Activated CD4-positive, alpha-beta T cell treated with anti-CD3 and anti-CD28 coated beads, Interleukin-2, amount 50 U/mL, for 4 hours (primary cell): ENCODE data around the gene HDHD5.

Experiments used
- DNase-seq, 2 experiments: peaks; one replicate each; pipeline ENCODE4 v3.0.0-alpha.2; 2020

HDHD5 gene

DNA sequence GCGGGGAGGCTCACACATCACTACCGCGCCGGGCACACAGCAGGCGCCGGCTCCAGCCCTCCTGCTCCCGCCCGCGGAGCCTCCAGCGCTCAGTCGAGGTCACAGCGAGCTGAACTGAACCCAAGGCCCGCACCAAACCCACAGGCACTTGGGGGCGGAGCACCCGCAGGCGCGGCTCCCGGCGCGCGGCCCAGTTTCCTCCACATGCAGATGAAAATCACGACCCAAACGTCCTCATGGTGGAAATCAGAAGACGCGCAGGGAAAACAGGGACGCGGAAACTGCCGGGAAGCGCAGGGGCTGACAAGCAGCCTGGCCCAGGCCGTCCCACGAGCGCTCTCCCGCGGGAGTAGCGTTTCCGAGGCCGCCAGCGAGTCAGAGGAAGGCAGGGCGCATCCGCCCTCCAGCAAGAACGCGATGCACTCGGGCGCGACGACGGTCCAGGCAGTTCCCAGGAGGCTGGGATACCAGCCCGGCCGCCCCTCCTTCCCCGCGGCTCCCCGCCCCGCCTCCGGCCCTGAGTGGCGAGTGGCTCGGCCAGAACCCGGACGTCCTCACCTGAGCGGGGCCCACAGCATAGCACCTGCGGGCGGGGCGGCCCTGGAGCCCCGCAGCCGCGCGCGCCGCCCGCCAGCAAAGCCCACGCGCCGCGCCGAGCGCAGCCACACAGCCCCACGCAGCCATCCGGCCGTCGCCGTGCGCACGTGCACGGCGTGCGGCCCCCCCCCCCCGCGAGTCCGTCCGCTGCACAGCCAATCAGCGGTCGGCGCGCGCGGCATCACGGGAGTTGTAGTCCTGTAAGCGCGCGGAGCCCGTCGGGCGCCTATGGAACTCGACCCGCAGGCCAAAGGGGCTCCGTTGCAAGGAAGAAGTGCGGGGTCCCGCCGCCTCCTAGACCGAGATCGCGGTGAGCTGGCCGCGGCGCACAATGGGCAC is at the start of gene HDHD5:
HDHD5 (minus strand) TSS at position 710 of the 936 bp plus-strand sequence; CDS start at position 684, 26 bp downstream.
- DNase-seq, result peak; percentile 89 to 90

- no peak for DNase-seq
Observed at GRCh38 chr22:17205432-17205831, 46.4 kb upstream of the HDHD5 start.

GRCh38 chr22:17201285-17201945 is 42.3 kb upstream of the HDHD5 start:
- DNase-seq, result no peak

GRCh38 chr22:17199003-17199731 is 40.1 kb upstream of the HDHD5 start:
- DNase-seq, result no peak

GRCh38 chr22:17198170-17199002 is 39.3 kb upstream of the HDHD5 start:
- DNase-seq, result no peak

- no peak for DNase-seq
Observed at GRCh38 chr22:17194213-17194612, 35.1 kb upstream of the HDHD5 start.

GRCh38 chr22:17192186-17192585 is 33.1 kb upstream of the HDHD5 start:
- no peak for DNase-seq

- no peak for DNase-seq
Observed at GRCh38 chr22:17191163-17191784, 32.2 kb upstream of the HDHD5 start.

DNA sequence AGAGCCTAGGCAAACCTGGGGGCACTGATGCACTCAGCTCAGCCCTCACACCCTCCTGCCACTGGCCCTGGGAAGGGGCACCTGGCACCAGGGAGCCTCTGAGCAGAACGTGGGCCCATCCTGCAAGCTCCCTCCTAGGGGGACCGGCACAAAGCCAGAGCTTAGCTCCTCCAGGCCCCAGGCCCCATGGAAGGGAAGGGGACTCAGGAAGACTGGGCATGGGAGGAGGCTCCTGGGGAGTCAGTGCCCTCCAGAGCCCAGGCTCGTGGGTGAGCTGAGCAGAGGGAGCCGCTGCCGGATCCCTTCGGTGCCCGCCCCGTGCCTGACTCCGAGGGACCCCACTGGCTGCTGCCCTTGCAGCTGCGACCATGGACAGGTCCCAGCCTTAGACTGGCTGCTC is 31.6 kb upstream of the HDHD5 start:
- no peak for DNase-seq

- no peak for DNase-seq
Observed at GRCh38 chr22:17176715-17177114, 17.6 kb upstream of the HDHD5 start.

GRCh38 chr22:17172029-17172833 is 13.2 kb upstream of the HDHD5 start:
- DNase-seq, result no peak

DNA sequence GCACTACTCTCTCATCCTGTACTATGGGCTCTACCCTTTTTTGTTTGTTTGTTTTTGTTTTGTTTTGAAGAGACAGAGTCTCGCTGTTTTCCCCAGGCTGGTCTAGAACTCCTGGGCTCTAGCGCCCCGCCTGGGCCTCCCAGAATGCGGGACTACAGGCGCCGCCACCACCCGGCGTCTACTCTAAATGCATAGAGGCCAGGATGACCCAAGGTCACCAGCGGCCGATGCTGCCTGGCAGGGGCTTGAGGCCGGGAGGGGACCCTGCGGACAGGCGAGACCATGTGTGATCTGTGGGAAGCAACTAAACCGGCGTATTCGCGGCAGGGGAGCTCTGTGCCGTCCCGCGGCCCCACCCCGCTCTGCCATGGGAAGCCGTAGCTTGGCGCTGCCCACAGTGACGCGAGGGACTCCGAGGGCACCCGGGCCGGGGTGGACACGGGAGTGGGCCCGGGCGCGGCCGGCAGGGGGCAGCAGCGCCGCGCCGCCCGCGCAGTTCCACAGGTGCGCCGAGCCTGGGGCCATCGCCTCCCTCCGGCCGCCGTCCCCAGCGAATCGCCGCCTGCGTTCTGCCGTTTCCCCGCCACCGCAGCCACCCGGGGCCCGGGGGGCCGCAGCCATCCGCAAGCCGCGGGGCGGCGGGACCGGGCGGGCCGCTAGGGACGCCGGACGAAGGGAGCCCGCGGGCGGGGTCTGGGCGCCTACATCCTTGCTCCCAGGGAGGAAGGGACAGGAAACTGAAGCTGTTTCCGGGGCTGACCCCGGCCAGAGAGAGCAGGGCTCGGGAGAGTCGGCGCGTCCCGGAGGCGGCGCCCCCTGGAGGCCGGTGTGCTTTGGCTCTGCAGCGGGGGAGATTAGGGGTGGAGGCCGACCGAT is 12.3 kb upstream of the HDHD5 start:
- peak; percentile 64 for DNase-seq

DNA sequence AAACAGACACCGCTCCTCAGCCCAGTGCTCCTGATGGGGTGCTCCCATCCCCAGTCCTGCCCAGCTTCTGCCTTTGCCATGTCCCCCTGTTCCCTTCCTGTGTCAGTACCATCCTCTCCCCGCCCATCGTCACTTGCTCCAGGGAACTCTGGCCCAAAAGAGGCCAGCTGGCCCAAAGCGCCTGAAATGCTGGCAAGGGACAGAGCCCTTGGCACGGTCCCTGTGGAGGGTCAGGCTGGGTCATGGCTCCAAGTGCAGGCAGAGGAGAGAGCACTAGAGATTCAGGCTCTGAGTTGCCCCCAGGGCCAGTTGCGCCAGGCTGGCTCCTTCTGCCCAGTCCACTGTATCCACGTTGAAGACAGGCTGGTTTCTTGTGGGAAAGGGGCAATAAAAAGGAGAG is 8.4 kb upstream of the HDHD5 start:
- no peak for DNase-seq

DNA sequence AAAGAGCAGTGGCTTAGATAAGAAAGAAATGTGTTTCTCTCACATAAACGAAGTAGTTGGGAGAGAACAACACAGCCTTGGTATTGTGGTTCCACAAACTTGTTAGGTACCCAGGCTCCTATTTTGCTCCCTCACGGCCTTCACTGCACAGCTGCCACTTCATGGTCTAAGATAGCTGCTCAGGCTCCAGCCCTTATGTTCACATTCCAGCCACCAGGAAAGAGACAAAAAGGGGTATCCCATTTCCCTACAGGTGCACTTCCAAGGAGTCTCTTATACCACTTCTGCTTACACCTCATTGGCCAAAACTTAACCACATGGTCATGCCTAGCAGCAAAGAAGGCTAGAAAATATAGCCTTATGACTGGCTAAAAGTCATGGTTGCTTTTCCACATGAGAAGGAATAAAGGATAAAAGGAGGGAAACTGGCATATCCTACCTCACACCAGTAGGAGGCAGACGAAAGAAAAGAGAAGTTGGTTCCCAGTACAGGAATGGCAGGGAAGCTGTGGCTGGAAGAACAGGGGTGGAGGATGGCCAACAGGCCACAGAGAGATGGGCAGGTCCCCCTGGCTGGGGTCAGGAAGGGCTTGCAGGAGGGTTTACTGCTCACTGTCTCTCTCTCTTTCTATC is 5.4 kb upstream of the HDHD5 start:
- DNase-seq, result no peak

DNA sequence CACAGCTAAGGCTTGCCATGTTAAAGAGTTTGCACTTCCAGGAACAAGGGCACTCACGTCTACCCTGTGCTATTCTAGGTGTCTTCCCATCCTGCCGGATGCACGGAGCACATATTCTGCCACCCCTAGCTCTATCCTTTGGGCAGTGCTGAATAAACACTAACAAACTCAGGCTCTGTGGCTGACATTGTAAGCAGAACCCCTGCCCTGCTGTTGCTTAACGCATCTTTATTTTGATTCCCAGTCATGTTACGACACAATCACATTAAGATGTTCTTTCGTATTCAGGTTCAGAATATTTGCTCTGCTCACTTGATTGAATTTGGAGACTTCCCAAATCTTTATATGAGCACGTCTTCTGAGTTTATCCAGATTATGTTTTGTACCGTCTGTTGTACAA is 3.7 kb upstream of the HDHD5 start:
- DNase-seq, result no peak

- no peak for DNase-seq
Observed at GRCh38 chr22:17161991-17162390, 2.9 kb upstream of the HDHD5 start.

DNA sequence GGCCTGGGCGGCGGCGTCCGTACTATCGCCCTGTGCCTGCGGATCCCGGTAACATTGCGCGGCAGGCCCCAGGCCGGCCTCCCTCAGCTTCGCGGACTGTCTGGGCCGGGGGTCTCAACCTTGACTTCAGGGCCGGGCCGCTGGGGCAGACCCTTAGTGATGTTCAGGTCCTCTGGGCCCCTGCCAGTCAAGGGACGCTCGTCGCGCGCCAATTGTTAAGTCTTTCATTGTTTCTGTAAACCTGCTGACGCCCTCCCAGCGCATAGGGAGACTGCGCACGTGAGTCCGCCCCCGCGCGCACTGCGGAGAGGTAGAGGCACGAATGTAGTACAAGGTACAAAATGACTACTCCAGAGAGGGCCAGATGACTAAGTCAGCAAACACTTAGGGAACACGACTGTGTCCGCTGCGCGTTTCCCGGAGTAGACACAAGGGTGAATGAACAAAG is 451 bp upstream of the HDHD5 start:
- peak; percentile 45 to 53 for DNase-seq

- no peak for DNase-seq
Observed at GRCh38 chr22:17158176-17158567, 905 bp downstream of the HDHD5 start.

GRCh38 chr22:17157714-17158113 is 1.4 kb downstream of the HDHD5 start:
- no peak for DNase-seq

GRCh38 chr22:17155941-17156340 is 3.1 kb downstream of the HDHD5 start:
- no peak for DNase-seq
